Neuronal stem cell (in vitro differentiated cells): ENCODE data around the gene RAD51B.

Experiments
- DNase-seq: peaks from one replicate; pipeline ENCODE4 v3.0.0-alpha.2; 2013; ENCODE audit warnings: low spot score
- H2AFZ ChIP-seq: one replicate; pipeline ENCODE4 v1.6.1; 2013; ENCODE audit warnings: mild to moderate bottlenecking, low read length, inconsistent platforms
- H2AK5ac ChIP-seq: 2 replicates; pipeline ENCODE4 v1.6.1; 2013; ENCODE audit warnings: low read depth, mild to moderate bottlenecking, inconsistent platforms, low read length, moderate library complexity, mixed read lengths
- H2BK120ac ChIP-seq: 2 replicates; pipeline ENCODE4 v1.6.1; 2013; ENCODE audit warnings: low read depth, mild to moderate bottlenecking, inconsistent platforms, low read length, moderate library complexity, mixed read lengths
- H2BK12ac ChIP-seq: one replicate; pipeline ENCODE4 v1.6.1; 2013; ENCODE audit warnings: low read length, inconsistent platforms
- H2BK15ac ChIP-seq: 2 replicates; pipeline ENCODE4 v1.6.1; 2013; ENCODE audit warnings: mild to moderate bottlenecking, low read length, inconsistent platforms, mixed read lengths
- H2BK5ac ChIP-seq: one replicate; pipeline ENCODE4 v1.6.1; 2013; ENCODE audit warnings: inconsistent platforms, mild to moderate bottlenecking, low read length, moderate library complexity
- H3K14ac ChIP-seq: one replicate; pipeline ENCODE4 v1.6.1; 2013; ENCODE audit warnings: low read length, inconsistent platforms
- H3K18ac ChIP-seq: 2 replicates; pipeline ENCODE4 v1.6.1; 2013; ENCODE audit warnings: low read length, inconsistent platforms
- H3K23ac ChIP-seq: 2 replicates; pipeline ENCODE4 v1.6.1; 2013; ENCODE audit warnings: low read depth, mild to moderate bottlenecking, mixed read lengths, low read length, inconsistent platforms; ENCODE audit not compliant: poor library complexity
- H3K27ac ChIP-seq: replicated peaks from 3 replicates; pipeline ENCODE4 v1.5.1; 2013; ENCODE audit warnings: low read length, inconsistent platforms
- H3K27me3 ChIP-seq, 3 experiments: 2 replicates each; pipeline ENCODE4 v1.6.1; 2013; ENCODE audit warnings: low read length in 3 of 3, mild to moderate bottlenecking in 2 of 3, inconsistent platforms in 1 of 3, low read depth in 1 of 3, mixed read lengths in 1 of 3, moderate library complexity in 1 of 3; ENCODE audit not compliant: control insufficient read depth in 3 of 3, insufficient read depth in 3 of 3
- H3K36me3 ChIP-seq, 2 donors: replicated peaks in 1 of 2; 2 replicates each; pipeline ENCODE4 v1.6.1; 2013; ENCODE audit warnings: low read length in 2 of 2; ENCODE audit not compliant: control insufficient read depth in 2 of 2, insufficient read depth in 2 of 2
- H3K4ac ChIP-seq: 2 replicates; pipeline ENCODE4 v1.6.1; 2013; ENCODE audit warnings: inconsistent platforms, mild to moderate bottlenecking, low read length, moderate library complexity
- H3K4me1 ChIP-seq, 2 donors: 1 replicate in 1 of 2; 2 replicates in 1 of 2; pipeline ENCODE4 v1.6.1; 2013; ENCODE audit warnings: low read length in 2 of 2, low read depth in 1 of 2; ENCODE audit not compliant: control insufficient read depth in 2 of 2, insufficient read depth in 1 of 2
- H3K4me2 ChIP-seq: one replicate; pipeline ENCODE4 v1.6.1; 2013; ENCODE audit warnings: mild to moderate bottlenecking, low read length, inconsistent platforms; ENCODE audit not compliant: insufficient read depth, poor library complexity, severe bottlenecking
- H3K4me3 ChIP-seq, 2 donors: 2 replicates each; pipeline ENCODE4 v1.5.1; 2013; ENCODE audit warnings: low read length in 2 of 2, mild to moderate bottlenecking in 2 of 2, inconsistent platforms in 1 of 2, moderate library complexity in 1 of 2
- H3K79me1 ChIP-seq: one replicate; pipeline ENCODE4 v1.6.1; 2013; ENCODE audit warnings: low read depth, mild to moderate bottlenecking, inconsistent platforms, low read length, moderate library complexity
- H3K9ac ChIP-seq: one replicate; pipeline ENCODE4 v1.6.1; 2013; ENCODE audit warnings: mild to moderate bottlenecking, low read depth, low read length, inconsistent platforms; ENCODE audit not compliant: poor library complexity
- H3K9me3 ChIP-seq, 2 donors: replicated peaks in 1 of 2; 2 replicates each; pipeline versions ENCODE3 to v1.6.1; 2013; ENCODE audit warnings: low read length in 2 of 2, mild to moderate bottlenecking in 2 of 2, inconsistent platforms in 1 of 2, low read depth in 1 of 2, mixed read lengths in 1 of 2, moderate library complexity in 1 of 2; ENCODE audit not compliant: control insufficient read depth in 2 of 2, insufficient read depth in 1 of 2
- H4K8ac ChIP-seq: one replicate; pipeline ENCODE4 v1.6.1; 2013; ENCODE audit warnings: low read depth, mild to moderate bottlenecking, inconsistent platforms, low read length, moderate library complexity
- H4K91ac ChIP-seq: one replicate; pipeline ENCODE4 v1.6.1; 2013; ENCODE audit warnings: low read length, low read depth, mild to moderate bottlenecking, inconsistent platforms; ENCODE audit not compliant: poor library complexity
- WGBS, 2 donors: extraction: QIAGEN DNeasy Blood & Tissue Kit; methylation state at CpG; one replicate each; pipeline ENCODE4 v1.1.7; 2013; ENCODE audit warnings: missing lambda C conversion rate in 2 of 2, mixed read lengths in 1 of 2; ENCODE audit not compliant: insufficient read length in 2 of 2, insufficient replicate concordance in 1 of 2; ENCODE audit errors: extremely low coverage in 2 of 2; 5-methylcytosine and 5-hydroxymethylcytosine counted together

Gene RAD51B

GRCh38 chr14:68724914-68725313 lies 905.3 kb downstream of the RAD51B start:
- no peak overlapping the region for H3K9ac ChIP-seq
- H2BK12ac ChIP-seq = no peak overlapping the region
- H2AFZ ChIP-seq = no peak overlapping the region
- no peak overlapping the region for H3K4ac ChIP-seq
- no peak overlapping the region for H3K4me2 ChIP-seq
- no peak overlapping the region for H3K27ac ChIP-seq
- H3K14ac ChIP-seq = no peak overlapping the region
- H3K27me3 ChIP-seq = no peaks in the 10 kb centered on the region
- no peak overlapping the region for H4K8ac ChIP-seq
- H4K91ac ChIP-seq = no peak overlapping the region
- H2BK120ac ChIP-seq = no peak overlapping the region
- WGBS, 2 donors = no CpG with 5 or more reads among the region's 3 CpGs
- no peak overlapping the region for H2BK5ac ChIP-seq
- H2BK15ac ChIP-seq = no peak overlapping the region
- peaks cover 0 to 8% of the 10 kb centered on the region in 2 donors for H3K9me3 ChIP-seq
- DNase-seq = no peak
- no peak overlapping the region for H3K23ac ChIP-seq
- no peak overlapping the region for H3K18ac ChIP-seq
- no peaks in the 10 kb centered on the region for H3K36me3 ChIP-seq
- no peak overlapping the region for H2AK5ac ChIP-seq
- H3K79me1 ChIP-seq = no peaks in the 10 kb centered on the region
- no peak overlapping the region for H3K4me3 ChIP-seq
- peaks cover 4 to 5% of the 10 kb centered on the region in 2 donors for H3K4me1 ChIP-seq

- Histone ChIP-seq H2BK15ac (no peak overlapping the region), H3K9me3 (no peaks in the 10 kb centered on the region), H3K9ac (no peak overlapping the region), H2BK5ac (no peak overlapping the region), H3K18ac (no peak overlapping the region), H3K14ac (no peak overlapping the region), H4K8ac (no peak overlapping the region), H2BK12ac (no peak overlapping the region), H4K91ac (no peak overlapping the region), H2AK5ac (no peak overlapping the region), H3K23ac (no peak overlapping the region), H3K27me3 (no peaks in the 10 kb centered on the region), H3K4me1 (peaks cover 12 to 13% of the 10 kb centered on the region in 2 donors), H3K4ac (no peak overlapping the region), H3K4me3 (no peak overlapping the region), H3K4me2 (no peak overlapping the region), H2AFZ (no peak overlapping the region), H3K36me3 (no peaks in the 10 kb centered on the region), H2BK120ac (no peak overlapping the region), H3K27ac (no peak overlapping the region), H3K79me1 (no peaks in the 10 kb centered on the region)
- no CpG with 5 or more reads among the region's 5 CpGs for WGBS, 2 donors
- no peak for DNase-seq
Observed at GRCh38 chr14:68726093-68726695, 906.6 kb downstream of the RAD51B start.

GRCh38 chr14:68727315-68728047 lies 907.9 kb downstream of the RAD51B start:
- Histone ChIP-seq H3K23ac (no peak overlapping the region), H3K79me1 (no peaks in the 10 kb centered on the region), H3K27me3 (no peaks in the 10 kb centered on the region), H2AK5ac (no peak overlapping the region), H3K4me2 (no peak overlapping the region), H3K27ac (no peak overlapping the region), H4K8ac (no peak overlapping the region), H4K91ac (no peak overlapping the region), H2BK5ac (no peak overlapping the region), H3K9me3 (no peaks in the 10 kb centered on the region), H3K14ac (no peak overlapping the region), H2BK120ac (no peak overlapping the region), H3K9ac (no peak overlapping the region), H2BK12ac (no peak overlapping the region), H3K4me1 (peaks cover 20 to 22% of the 10 kb centered on the region in 2 donors), H3K4ac (no peak overlapping the region), H3K36me3 (no peaks in the 10 kb centered on the region), H2BK15ac (no peak overlapping the region), H3K4me3 (no peak overlapping the region), H2AFZ (no peak overlapping the region), H3K18ac (no peak overlapping the region)
- no peak for DNase-seq
- WGBS, 2 donors = no CpG with 5 or more reads among the region's 5 CpGs

- no peak overlapping the region for H2AK5ac ChIP-seq
- WGBS, 2 donors = no CpG with 5 or more reads among the region's 10 CpGs
Observed at GRCh38 chr14:68728342-68729106, 908.9 kb downstream of the RAD51B start.

More at GRCh38 chr14:68728342-68729106, 908.9 kb downstream of the RAD51B start:
- Histone ChIP-seq H2BK120ac (no peak overlapping the region), H3K27me3 (no peaks in the 10 kb centered on the region), H3K79me1 (no peaks in the 10 kb centered on the region), H3K36me3 (no peaks in the 10 kb centered on the region), H3K23ac (no peak overlapping the region), H3K14ac (no peak overlapping the region), H2BK15ac (no peak overlapping the region), H3K9me3 (no peaks in the 10 kb centered on the region), H2BK12ac (no peak overlapping the region), H3K4ac (no peak overlapping the region), H3K9ac (no peak overlapping the region), H3K4me2 (no peak overlapping the region), H4K8ac (no peak overlapping the region), H3K4me3 (no peak overlapping the region), H3K27ac (no peak overlapping the region), H3K4me1 (peaks cover 25 to 26% of the 10 kb centered on the region in 2 donors), H2BK5ac (no peak overlapping the region), H4K91ac (no peak overlapping the region), H3K18ac (no peak overlapping the region), H2AFZ (no peak overlapping the region)
- DNase-seq = no peak
